A549 (cell line): ENCODE data around the gene PARD6G. TPM values are rescaled to one million over a fixed set of nuclear protein-coding genes. Genes with fewer than 3 reads are reported as not detected.

Experiments used
- ATAC-seq, 2 experiments: fragments of 200-7000 bp in 1 of 2; fragments of >200 bp in 1 of 2; cut with Nextera tagmentation in 1 of 2; cut with Tn5 transposase in 1 of 2; 3 replicates each; pipeline versions ENCODE4 v1.8.0 to v1.9.1; 2018 to 2020; ENCODE audit warnings: mild to moderate bottlenecking in 1 of 2, moderate library complexity in 1 of 2
- CTCF ChIA-PET: fragments of 300-600 bp; sonication (Branson Sonifier 250); formaldehyde crosslinking; extraction: SDS; loops from one replicate; lab custom pipeline; 2021; ENCODE audit warnings: antibody characterized with exemption, inconsistent platforms; lab: Yijun Ruan, JAX
- POLR2A ChIA-PET: fragments of 350-600 bp; formaldehyde crosslinking; extraction: SDS; loops from one replicate; lab custom pipeline; 2021; ENCODE audit warnings: antibody characterized with exemption, inconsistent platforms; lab: Yijun Ruan, JAX
- DNase-seq, 2 experiments: peaks; one replicate each; pipeline versions ENCODE4 v3.0.0 to v3.0.0-alpha.2; 2011 to 2016; ENCODE audit warnings: low read depth in 1 of 2, low spot score in 1 of 2
- FAIRE-seq: peaks from 2 replicates; lab custom pipeline; 2011; peaks lifted over from hg19 to GRCh38; lab: Jason Lieb, UNC
- H3K27ac ChIP-seq, 2 experiments: fragments of >200 bp; sonication (Bioruptor Twin); formaldehyde crosslinking; 3 replicates each; pipeline ENCODE4 v1.5.1; 2016 to 2017
- H3K4me1 ChIP-seq: fragments of >200 bp; sonication (Bioruptor Twin); formaldehyde crosslinking; 3 replicates; pipeline ENCODE4 v1.6.1; 2016
- H3K4me2 ChIP-seq: fragments of >200 bp; sonication (Bioruptor Twin); formaldehyde crosslinking; 3 replicates; pipeline ENCODE4 v1.6.1; 2016
- H3K4me3 ChIP-seq: fragments of >200 bp; sonication (Bioruptor Twin); formaldehyde crosslinking; 3 replicates; pipeline ENCODE4 v1.5.1; 2016
- H3K9me3 ChIP-seq: fragments of >200 bp; sonication (Bioruptor Twin); formaldehyde crosslinking; 3 replicates; pipeline ENCODE4 v1.6.1; 2016
- CBX2 ChIP-seq: fragments of 200-600 bp; sonication (generic); IDR thresholded peaks from 2 replicates; pipeline ENCODE4 v1.6.1; 2016; ENCODE audit warnings: low read depth, mild to moderate bottlenecking, borderline replicate concordance
- E2F6 ChIP-seq: IDR thresholded peaks from 2 replicates; pipeline ENCODE4 v1.6.1; 2012; ENCODE audit warnings: low read depth, borderline replicate concordance
- EHF ChIP-seq: fragments of 250-450 bp; sonication (Bioruptor Pico); IDR thresholded peaks from 2 replicates; pipeline ENCODE4 v1.5.0; 2020; ENCODE audit warnings: mild to moderate bottlenecking
- EHMT2 ChIP-seq: fragments of 200-600 bp; sonication (generic); IDR thresholded peaks from 2 replicates; pipeline ENCODE4 v1.6.1; 2016; ENCODE audit warnings: antibody characterized with exemption, low read depth, mild to moderate bottlenecking, moderate library complexity
- ELK1 ChIP-seq: fragments of 150-350 bp; IDR thresholded peaks from 2 replicates; pipeline ENCODE4 v1.6.1; 2014; ENCODE audit warnings: low read depth, mild to moderate bottlenecking, low read length
- EP300 ChIP-seq, 2 experiments: fragments of >200 bp; sonication (Bioruptor Twin); formaldehyde crosslinking; IDR thresholded peaks; 2 replicates in 1 of 2; 3 replicates in 1 of 2; pipeline ENCODE4 v1.6.1; 2016 to 2017
- ESRRA ChIP-seq: fragments of 150-350 bp; IDR thresholded peaks from 2 replicates; pipeline ENCODE4 v1.6.1; 2014; ENCODE audit warnings: mild to moderate bottlenecking, low read length, borderline replicate concordance
- FOSL2 ChIP-seq, 2 experiments: fragments of 450-650 bp in 1 of 2; fragments of >200 bp in 1 of 2; sonication (Bioruptor Twin) in 1 of 2; formaldehyde crosslinking; IDR thresholded peaks; 2 replicates each; pipeline versions ENCODE4 v1.5.0 to v1.6.1; 2016 to 2020; ENCODE audit warnings: mild to moderate bottlenecking in 1 of 2, moderate library complexity in 1 of 2
- FOXS1 ChIP-seq: fragments of 250-450 bp; sonication (Bioruptor Pico); IDR thresholded peaks from 2 replicates; pipeline ENCODE4 v1.5.0; 2020; ENCODE audit warnings: mild to moderate bottlenecking, moderate library complexity
- HEYL ChIP-seq: fragments of 250-450 bp; sonication (Bioruptor Pico); IDR thresholded peaks from 2 replicates; pipeline ENCODE4 v1.8.0; 2021; ENCODE audit warnings: mild to moderate bottlenecking, moderate library complexity
- HOXA7 ChIP-seq: fragments of 250-450 bp; sonication (Bioruptor Pico); IDR thresholded peaks from 2 replicates; pipeline ENCODE4 v1.5.0; 2020; ENCODE audit warnings: mild to moderate bottlenecking, moderate library complexity
- HOXB13 ChIP-seq: fragments of 250-450 bp; sonication (Bioruptor Pico); IDR thresholded peaks from 2 replicates; pipeline ENCODE4 v1.5.0; 2020; ENCODE audit warnings: low read depth, mild to moderate bottlenecking, moderate library complexity
- JUN ChIP-seq, 2 experiments: fragments of >200 bp; sonication (Bioruptor Twin); formaldehyde crosslinking; IDR thresholded peaks; 2 replicates in 1 of 2; 3 replicates in 1 of 2; pipeline ENCODE4 v1.6.1; 2016 to 2017
- MAX ChIP-seq: IDR thresholded peaks from 2 replicates; pipeline ENCODE4 v1.6.1; 2012
- MYC ChIP-seq: IDR thresholded peaks from 2 replicates; pipeline ENCODE4 v1.6.1; 2012; ENCODE audit warnings: mild to moderate bottlenecking, inconsistent platforms, low read length, improper control_type of control experiment, borderline replicate concordance
- NPAS2 ChIP-seq: fragments of 250-450 bp; sonication (Bioruptor Pico); IDR thresholded peaks from 2 replicates; pipeline ENCODE4 v1.8.0; 2022; ENCODE audit warnings: mild to moderate bottlenecking, moderate library complexity, borderline replicate concordance
- PHF8 ChIP-seq: fragments of 200-600 bp; sonication (generic); IDR thresholded peaks from 2 replicates; pipeline ENCODE4 v1.6.1; 2016; ENCODE audit warnings: low read depth, mild to moderate bottlenecking, antibody characterized with exemption, moderate library complexity, borderline replicate concordance
- RARB ChIP-seq: fragments of 250-450 bp; sonication (Bioruptor Pico); IDR thresholded peaks from 2 replicates; pipeline ENCODE4 v1.8.0; 2021; ENCODE audit warnings: mild to moderate bottlenecking, moderate library complexity
- REST ChIP-seq: fragments of 200-600 bp; sonication (generic); IDR thresholded peaks from 2 replicates; pipeline ENCODE4 v1.6.1; 2016; ENCODE audit warnings: antibody characterized with exemption, mild to moderate bottlenecking, moderate library complexity
- SREBF2 ChIP-seq: fragments of 450-650 bp; IDR thresholded peaks from 2 replicates; pipeline ENCODE4 v1.6.1; 2014; ENCODE audit warnings: mild to moderate bottlenecking, moderate library complexity
- ZSCAN20 ChIP-seq: fragments of 250-450 bp; sonication (Bioruptor Pico); IDR thresholded peaks from 2 replicates; pipeline ENCODE4 v1.8.0; 2022; ENCODE audit warnings: mild to moderate bottlenecking, moderate library complexity
- WGBS: methylation state at CpG from one replicate; pipeline ENCODE4 v1.1.6; 2017; ENCODE audit errors: missing lambda C conversion rate; 5-methylcytosine and 5-hydroxymethylcytosine counted together
- polyA plus RNA-seq, 4 experiments: library from polyadenylated mRNA; depleted of rRNA in 3 of 4; stranded (reverse); fragments of >200 nt; fragmentation: RNase III in 1 of 4; extraction: RNeasy Plus Mini Kit Qiagen cat#74134 plus additional on column Dnase treatment in 1 of 4; gene quantifications; 2 replicates in 3 of 4; 3 replicates in 1 of 4; pipeline ENCODE4 v1.2.3, GENCODE V29; 2011 to 2017

Gene PARD6G
- polyA plus RNA-seq, 2 of the 4 experiments (the other 2 are of a cell fraction), result 1.6 to 2.3 TPM

GRCh38 chr18:80252136-80252535 is 4.8 kb upstream of the PARD6G start:
- H3K4me3 ChIP-seq, result no peak overlapping the region
- FAIRE-seq, result no peak
- H3K4me1 ChIP-seq, result no peaks in the 10 kb centered on the region
- CTCF ChIA-PET, result interaction anchor here (1.1 to 1.2 kb wide), 2 partner anchors 12 to 52 kb away, joined by 3 to 5 read pairs; no protein-coding TSS in a partner anchor
- 78% methylated on average over 6 of the region's 6 CpGs for WGBS
- no peaks in the 10 kb centered on the region for H3K9me3 ChIP-seq
- no peak overlapping the region for H3K27ac ChIP-seq
- POLR2A ChIA-PET, result no interaction called here
- H3K4me2 ChIP-seq, result no peak overlapping the region
- no peak for DNase-seq
- TF ChIP-seq PHF8 (no peak), MYC (no peak), ESRRA (no peak)
- ATAC-seq, result no peak

- TF ChIP-seq CBX2, result no peak
- TF ChIP-seq SREBF2, result no peak
- TF ChIP-seq HEYL (CRISPR knock-in tag), result no peak
- TF ChIP-seq ELK1, result no peak
- TF ChIP-seq FOXS1 (CRISPR knock-in tag), result no peak
- no peak for TF ChIP-seq E2F6
- no peak for TF ChIP-seq ZSCAN20
- no peak for TF ChIP-seq REST
- TF ChIP-seq EP300 (IDR thresholded peaks at IDR 0.05), result no peak
- TF ChIP-seq HOXB13 (CRISPR knock-in tag), result no peak
- no peak for TF ChIP-seq MAX
- TF ChIP-seq EHMT2, result no peak
- TF ChIP-seq EHF (CRISPR knock-in tag), result no peak
- no peak for TF ChIP-seq MYC
- TF ChIP-seq JUN (IDR thresholded peaks at IDR 0.05), result no peak
- Histone ChIP-seq H3K27ac (no peak overlapping the region), H3K4me1 (no peaks in the 10 kb centered on the region), H3K4me3 (no peak overlapping the region), H3K4me2 (no peak overlapping the region), H3K9me3 (no peaks in the 10 kb centered on the region)
- ATAC-seq, result no peak
- ChIA-PET CTCF (interaction anchor here (1.1 to 1.2 kb wide), 2 partner anchors 12 to 51 kb away, joined by 3 to 5 read pairs; no protein-coding TSS in a partner anchor), POLR2A (no interaction called here)
- no peak for DNase-seq
- WGBS, result 80% methylated on average over 5 of the region's 5 CpGs
- FAIRE-seq, result no peak
These were observed 4.4 kb upstream of the PARD6G start for GRCh38 chr18:80251700-80252099.

- TF ChIP-seq NPAS2 (CRISPR knock-in tag) (no peak), CBX2 (no peak), FOSL2 (IDR thresholded peaks at IDR 0.05) (no peak), FOSL2 (CRISPR knock-in tag; IDR thresholded peaks at IDR 0.05) (no peak), HOXA7 (CRISPR knock-in tag) (no peak), RARB (CRISPR knock-in tag) (no peak)
- TF ChIP-seq, all 56 proteins: peak for 0
- ChIA-PET POLR2A (no interaction called here), CTCF (interaction anchor here (0.6 to 1.1 kb wide), 2 partner anchors 93 to 146 kb away, joined by 3 read pairs; no protein-coding TSS in a partner anchor)
- FAIRE-seq (no peak), ATAC-seq (no peak), DNase-seq (no peak)
- Histone ChIP-seq H3K27ac (no peak overlapping the region), H3K4me1 (no peaks in the 10 kb centered on the region), H3K4me3 (no peak overlapping the region), H3K4me2 (no peak overlapping the region), H3K9me3 (no peaks in the 10 kb centered on the region)
- 42% methylated on average over 6 of the region's 6 CpGs for WGBS
These were observed 3.5 kb upstream of the PARD6G start for GRCh38 chr18:80250740-80251364.
